NCI-H2081 (cell line): ENCODE results near the gene BCORL1.

Source experiments
- DNase-seq, 2 experiments: peaks; one replicate each; lab custom pipeline; 2025; lab: John Stamatoyannopoulos, UW

BCORL1 gene

GRCh38 chrX:130009658-130010223, 27.3 kb downstream of the BCORL1 start:
- DNase-seq = no peak

- DNase-seq = no peak
These were observed 30.2 kb downstream of the BCORL1 start for GRCh38 chrX:130012683-130013082.

- DNase-seq = no peak
These were observed 31.2 kb downstream of the BCORL1 start for GRCh38 chrX:130013661-130014060.

- DNase-seq = no peak
These were observed 31.9 kb downstream of the BCORL1 start for GRCh38 chrX:130014356-130014755.

- no peak for DNase-seq
These were observed 32.3 kb downstream of the BCORL1 start for GRCh38 chrX:130014770-130015169.

GRCh38 chrX:130015181-130015580, 32.7 kb downstream of the BCORL1 start:
- DNase-seq = no peak

- no peak for DNase-seq
These were observed 35.7 kb downstream of the BCORL1 start for GRCh38 chrX:130018143-130018542.

- no peak for DNase-seq
These were observed 38.4 kb downstream of the BCORL1 start for GRCh38 chrX:130020661-130021324.

GRCh38 chrX:130024127-130024526, 41.7 kb downstream of the BCORL1 start:
- DNase-seq = peak in 1 of 2 experiments; percentile 4

GRCh38 chrX:130025256-130025655, 42.8 kb downstream of the BCORL1 start:
- no peak for DNase-seq

GRCh38 chrX:130027569-130027968, 45.1 kb downstream of the BCORL1 start:
- DNase-seq = no peak

GRCh38 chrX:130028196-130028595, 45.8 kb downstream of the BCORL1 start:
- no peak for DNase-seq

GRCh38 chrX:130030826-130031225, 48.4 kb downstream of the BCORL1 start:
- no peak for DNase-seq

- no peak for DNase-seq
These were observed 50.1 kb downstream of the BCORL1 start for GRCh38 chrX:130032552-130032951.

GRCh38 chrX:130034178-130034577, 51.7 kb downstream of the BCORL1 start:
- DNase-seq = no peak

GRCh38 chrX:130039847-130040246, 57.4 kb downstream of the BCORL1 start:
- no peak for DNase-seq

- no peak for DNase-seq
These were observed 65.0 kb downstream of the BCORL1 start for GRCh38 chrX:130047416-130047815.

- DNase-seq = no peak
These were observed 66.3 kb downstream of the BCORL1 start for GRCh38 chrX:130048686-130049222.

GRCh38 chrX:130049821-130050220, 67.4 kb downstream of the BCORL1 start:
- DNase-seq = no peak

- no peak for DNase-seq
These were observed 68.9 kb downstream of the BCORL1 start for GRCh38 chrX:130051176-130051845.

GRCh38 chrX:130053236-130053635, 70.8 kb downstream of the BCORL1 start:
- no peak for DNase-seq

GRCh38 chrX:130055103-130055502, 72.7 kb downstream of the BCORL1 start:
- DNase-seq = no peak

GRCh38 chrX:130055899-130056298, 73.5 kb downstream of the BCORL1 start:
- no peak for DNase-seq
